T-helper 22 cell (primary cell): ENCODE measurements around the gene IL17RE.
"Not testable (repeated sequence)": the region's sequence is repeated elsewhere in the genome, so short reads cannot be mapped to it uniquely, and the experiment has no call there.

Source experiments
- DNase-seq: peaks from one replicate; pipeline ENCODE4 v3.0.0-alpha.2; 2020; ENCODE audit warnings: low read depth

IL17RE gene, protein sequence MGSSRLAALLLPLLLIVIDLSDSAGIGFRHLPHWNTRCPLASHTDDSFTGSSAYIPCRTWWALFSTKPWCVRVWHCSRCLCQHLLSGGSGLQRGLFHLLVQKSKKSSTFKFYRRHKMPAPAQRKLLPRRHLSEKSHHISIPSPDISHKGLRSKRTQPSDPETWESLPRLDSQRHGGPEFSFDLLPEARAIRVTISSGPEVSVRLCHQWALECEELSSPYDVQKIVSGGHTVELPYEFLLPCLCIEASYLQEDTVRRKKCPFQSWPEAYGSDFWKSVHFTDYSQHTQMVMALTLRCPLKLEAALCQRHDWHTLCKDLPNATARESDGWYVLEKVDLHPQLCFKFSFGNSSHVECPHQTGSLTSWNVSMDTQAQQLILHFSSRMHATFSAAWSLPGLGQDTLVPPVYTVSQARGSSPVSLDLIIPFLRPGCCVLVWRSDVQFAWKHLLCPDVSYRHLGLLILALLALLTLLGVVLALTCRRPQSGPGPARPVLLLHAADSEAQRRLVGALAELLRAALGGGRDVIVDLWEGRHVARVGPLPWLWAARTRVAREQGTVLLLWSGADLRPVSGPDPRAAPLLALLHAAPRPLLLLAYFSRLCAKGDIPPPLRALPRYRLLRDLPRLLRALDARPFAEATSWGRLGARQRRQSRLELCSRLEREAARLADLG

DNA sequence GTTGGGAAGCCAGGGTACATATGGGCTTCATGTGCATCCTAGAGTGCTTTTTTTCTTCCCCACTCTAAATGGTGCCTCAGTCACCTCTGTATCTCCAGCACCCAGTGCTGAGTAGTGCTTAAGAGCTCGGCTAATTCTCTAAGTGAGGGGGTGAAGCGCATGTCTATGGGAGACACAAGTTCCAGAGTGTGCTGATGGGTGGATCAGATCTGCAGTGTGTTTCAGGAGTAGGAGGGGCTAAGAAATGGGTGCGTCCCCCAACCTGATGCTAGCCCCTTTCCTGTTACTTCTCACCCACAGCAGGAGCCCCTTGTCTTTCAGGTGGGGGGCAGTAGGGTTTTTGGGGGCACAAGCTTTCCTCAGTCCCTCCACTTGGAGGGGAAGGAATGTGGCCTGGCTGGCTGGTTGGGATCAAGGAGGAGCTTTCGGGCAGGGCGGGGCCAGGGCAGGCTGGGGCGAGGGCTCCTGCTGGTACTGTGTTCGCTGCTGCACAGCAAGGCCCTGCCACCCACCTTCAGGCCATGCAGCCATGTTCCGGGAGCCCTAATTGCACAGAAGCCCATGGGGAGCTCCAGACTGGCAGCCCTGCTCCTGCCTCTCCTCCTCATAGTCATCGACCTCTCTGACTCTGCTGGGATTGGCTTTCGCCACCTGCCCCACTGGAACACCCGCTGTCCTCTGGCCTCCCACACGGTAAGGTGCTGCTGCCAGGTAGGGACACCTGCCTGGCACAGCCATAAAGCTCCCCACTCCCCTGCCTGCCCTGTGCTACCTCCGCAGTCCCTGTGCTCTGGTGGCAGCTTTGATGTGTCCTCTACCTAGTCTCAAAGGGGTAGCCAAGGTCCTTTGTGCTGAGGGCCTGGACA, at the start of gene IL17RE:
Gene IL17RE, plus strand, starts transcription at position 477 of the 866 bp plus-strand sequence. Its CDS starts 85 bp downstream, at position 562.
- no peak for DNase-seq

DNA sequence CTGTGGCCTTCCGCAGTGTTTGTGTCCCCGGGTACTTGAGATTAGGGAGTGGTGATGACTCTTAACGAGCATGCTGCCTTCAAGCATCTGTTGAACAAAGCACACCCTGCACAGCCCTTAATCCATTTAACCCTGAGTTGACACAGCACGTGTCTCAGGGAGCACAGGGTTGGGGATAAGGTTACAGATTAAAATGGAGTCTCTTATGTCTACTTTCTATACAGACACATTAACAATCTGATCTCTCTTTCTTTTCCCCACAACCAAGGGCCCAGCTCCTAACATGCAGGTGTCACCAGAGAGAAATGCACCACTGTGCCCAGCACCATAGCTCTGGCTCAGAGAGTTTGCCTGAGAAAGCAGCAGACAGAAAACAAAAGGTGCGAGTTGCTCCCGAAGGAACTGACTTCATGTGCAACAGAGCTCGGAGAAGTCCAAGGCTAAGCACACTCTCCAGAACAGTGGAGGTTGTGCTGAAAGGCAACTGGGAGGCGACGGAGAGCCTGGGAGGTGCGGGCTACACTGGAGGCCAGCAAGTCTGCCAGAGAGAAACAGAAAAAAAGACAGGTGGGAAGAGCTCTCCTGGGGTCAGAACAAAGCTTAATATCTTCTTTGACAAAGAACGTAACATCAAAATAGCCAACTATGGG, 48.2 kb upstream of the IL17RE start:
- not testable (repeated sequence) for DNase-seq

DNA sequence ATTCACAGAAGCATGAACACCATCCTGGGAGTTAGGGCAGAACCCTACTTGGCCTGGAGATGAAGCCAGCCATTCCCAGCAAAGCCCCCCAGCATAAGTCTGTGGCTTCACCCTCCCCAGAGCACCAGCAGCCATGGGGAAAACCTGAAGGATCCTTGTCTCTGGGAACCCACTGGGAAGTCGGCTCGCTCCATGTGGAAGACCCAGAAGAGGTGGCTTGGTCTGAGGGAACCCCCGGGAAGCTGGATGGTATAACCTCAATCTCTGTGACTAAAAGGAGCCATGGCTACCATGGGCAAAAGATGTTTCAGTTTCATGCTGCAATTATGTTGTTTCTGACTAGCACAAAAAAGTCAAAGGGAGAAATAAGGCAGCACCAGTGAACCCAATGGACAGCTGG, 47.1 kb upstream of the IL17RE start:
- DNase-seq = no peak

DNA sequence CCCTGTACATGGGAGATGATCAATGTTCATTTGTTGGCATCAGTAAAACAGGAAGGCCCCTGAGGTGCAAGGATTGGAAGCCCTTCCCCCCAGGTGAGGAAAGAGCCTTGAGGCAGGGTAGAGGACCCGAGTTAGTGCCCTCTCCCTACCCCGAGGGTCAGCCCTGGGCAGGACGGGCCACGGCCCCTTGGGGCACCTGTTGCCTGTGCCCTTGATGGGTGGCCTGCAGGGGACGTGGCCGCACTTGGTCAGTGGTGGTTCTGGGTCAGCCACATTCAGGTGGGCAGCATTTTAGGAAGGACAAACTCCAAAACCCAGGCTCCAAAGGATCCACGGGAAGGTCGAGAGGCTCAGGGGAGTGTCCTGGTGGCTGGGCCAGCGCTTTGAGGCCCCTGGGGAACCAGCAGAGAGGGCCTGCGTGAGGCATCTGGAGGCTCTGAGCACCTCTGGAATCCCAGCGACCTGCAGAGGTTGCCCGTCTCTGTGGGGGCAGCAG, 43.1 kb upstream of the IL17RE start:
- DNase-seq = no peak

DNA sequence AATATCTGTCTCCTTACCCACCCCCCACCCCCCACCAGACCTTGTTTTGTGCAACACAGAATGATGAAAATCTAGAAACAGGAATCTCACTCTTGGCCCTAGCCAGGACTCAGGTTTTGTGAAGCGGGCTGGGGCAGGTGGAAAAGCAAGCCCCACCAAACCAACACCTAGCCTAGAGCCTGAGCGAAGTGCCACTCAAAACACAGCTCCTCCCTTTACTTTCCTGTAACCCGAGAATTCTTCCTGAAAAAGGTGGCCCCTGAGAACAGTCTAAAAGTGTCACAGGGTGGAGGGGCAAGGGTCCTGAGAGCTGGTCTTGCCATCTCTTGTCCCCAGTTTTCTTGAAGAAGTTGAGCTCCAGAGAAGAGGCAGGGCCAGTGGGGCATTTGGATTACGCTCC, 41.4 kb upstream of the IL17RE start:
- no peak for DNase-seq

DNA sequence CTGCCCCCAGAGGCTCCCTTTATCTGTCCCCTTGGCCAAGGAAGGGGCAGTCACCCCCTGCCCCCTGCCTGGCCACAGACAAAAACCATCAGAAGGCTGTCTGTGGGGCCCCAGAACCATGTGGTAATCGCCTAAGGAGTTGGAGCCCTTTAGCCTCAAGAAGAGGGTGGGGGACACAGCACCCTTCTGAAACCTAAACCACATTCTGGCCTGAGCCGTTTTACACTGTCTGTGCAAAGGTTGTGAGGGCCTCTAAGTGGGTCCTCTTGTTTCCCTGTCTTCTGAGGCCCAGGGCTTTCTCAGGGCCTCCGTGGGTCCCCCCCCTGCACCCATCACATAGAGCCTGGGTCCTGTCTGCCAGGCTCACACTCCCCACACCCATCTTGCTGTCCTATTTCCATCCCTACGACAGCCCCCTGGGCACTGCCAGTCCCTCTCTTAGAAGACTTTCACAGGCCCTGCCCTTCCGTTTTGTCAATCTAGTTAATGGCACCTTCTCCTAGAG, 41.0 kb upstream of the IL17RE start:
- DNase-seq = no peak

DNA sequence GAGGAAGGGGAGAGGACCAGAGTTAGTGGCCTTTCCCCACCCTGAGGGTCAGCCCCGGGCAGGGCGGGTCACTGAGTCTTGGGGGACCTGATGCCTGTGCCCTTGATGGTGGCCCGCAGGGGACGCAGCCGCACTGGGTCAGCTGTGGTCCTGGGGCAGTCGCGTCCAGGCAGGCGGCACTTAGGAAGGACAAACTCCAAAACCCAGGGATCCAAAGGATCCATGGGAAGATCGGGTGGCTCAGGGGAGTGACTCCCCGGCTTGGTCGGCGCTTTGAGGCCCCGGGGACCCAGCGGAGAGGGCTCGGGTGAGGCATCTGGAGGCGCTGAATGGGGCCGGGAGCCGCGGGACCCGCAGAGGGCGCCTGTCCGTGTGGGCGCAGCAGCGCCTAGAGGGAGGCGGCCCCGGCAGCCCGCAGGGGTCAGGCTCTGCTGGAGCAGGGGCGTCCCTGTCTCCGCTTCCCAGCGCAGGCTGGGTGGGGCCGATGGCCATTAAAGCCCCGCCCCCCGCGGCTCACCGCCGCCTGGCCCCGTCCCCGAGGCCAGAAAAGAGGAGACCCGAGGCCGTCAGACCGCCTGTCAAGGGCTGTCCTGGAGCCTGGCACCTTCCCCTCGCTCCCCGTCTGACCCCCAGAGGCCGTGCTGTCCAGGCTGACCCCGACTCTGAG, 40.1 kb upstream of the IL17RE start:
- DNase-seq = no peak

DNA sequence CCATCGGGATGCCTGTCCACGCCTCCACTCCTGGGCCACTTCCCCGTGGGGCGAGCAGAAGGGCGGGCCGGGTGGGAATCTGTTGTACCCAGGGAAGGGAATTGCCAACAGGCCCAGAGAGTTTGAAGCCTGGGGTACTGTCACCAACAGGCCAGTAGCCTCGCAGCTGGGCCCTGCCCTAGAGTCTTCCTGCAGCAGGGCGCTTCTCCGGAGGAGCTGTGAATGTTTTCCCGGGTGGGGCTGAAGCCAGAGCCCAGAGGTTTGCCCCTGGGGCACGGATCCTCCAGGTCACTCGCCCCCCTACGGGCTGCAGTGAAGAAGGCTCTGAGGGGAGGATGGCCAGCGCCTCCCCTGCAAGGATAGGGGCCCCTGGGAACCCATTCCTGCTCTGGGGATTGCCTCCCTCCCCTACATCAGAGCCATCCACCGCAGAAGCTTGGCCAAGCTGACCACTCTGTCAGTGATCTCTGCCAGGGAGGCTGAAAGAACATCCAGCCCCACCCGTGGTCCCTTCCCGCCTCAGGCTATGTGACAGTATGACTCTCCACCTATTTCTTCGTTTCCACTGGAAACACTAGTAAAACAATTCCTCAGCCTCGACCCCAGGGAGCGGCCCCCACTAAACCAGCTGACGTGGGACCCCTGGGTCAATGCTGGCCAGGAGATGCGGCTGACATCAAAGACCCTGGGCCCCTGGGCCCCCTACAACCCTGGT, 39.4 kb upstream of the IL17RE start:
- DNase-seq = no peak

DNA sequence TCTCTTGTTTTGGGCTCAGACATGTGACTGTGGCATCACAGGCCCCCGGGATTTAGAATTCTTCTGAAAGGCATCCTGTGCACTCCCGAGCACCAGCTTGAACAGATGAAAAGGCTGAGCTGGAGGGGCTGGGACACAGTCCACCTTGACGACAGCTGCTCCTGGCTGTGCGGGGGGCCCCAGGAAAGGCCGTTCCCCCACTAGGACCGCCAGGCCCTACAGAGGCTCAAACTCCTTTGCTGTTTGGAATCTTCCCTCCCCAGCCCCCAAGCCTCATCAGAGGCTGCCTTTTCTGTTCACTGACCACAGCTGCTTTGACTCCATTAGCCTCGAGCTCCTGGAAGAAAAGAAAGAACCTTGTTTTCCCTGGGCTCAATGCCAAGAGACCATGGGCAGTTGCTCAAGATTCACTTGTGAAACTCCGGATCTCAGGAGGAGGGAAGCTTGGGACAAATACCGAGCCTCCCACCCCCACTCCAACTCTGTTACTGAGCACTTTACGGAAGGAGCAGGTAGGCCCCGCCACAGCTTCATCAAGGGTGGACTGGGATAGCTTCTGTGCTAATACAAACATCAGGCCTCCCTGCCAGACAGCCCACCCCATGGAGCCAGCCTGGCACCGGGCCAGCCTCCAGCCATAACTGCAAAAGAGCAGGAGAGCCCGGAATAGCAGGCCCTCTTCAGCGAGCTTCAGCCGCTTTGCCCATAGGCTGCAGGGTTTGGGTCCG, 38.3 kb upstream of the IL17RE start:
- DNase-seq = no peak

DNA sequence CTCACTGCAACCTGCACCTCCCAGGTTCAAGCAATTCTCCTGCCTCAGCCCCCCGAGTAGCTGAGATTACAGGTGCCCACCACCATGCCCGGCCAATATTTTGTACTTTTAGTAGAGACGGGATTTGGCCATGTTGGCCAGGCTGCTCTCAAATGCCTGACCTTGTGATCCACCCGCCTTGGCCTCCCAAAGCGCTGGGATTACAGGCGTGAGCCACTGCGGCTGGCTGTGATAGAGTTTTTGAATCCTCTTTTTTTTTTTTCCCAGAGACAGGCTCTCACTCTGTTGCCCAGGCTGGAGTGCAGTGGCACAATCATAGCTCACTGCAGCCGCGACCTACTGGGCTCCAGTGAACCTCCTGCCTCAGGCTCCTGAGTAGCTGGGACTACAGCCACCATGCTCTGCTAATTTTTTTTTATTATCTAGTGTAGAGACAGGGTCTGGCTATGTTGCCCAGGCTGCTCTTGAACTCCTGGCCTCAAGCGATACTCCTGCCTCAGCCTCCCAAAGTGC, 37.5 kb upstream of the IL17RE start:
- not testable (repeated sequence) for DNase-seq

DNA sequence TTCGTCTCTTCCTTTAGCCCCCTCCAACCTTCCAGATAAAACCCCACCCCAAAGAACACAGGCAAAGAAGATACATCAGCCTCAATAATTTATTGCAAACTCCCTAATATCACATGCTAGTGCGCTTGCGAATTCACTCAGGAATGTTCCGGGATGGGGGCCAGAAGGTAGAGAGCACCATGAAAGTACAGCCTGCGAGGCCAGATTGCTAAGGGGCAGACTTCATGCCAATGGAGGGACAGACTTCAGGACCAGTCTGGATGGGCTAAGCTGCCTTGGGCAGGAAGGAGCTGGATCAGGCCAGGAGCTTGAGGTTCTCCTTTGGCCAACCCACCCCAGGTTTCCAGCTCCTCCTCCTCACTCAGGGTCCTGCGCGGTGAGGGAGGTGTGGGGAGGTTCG, 36.0 kb upstream of the IL17RE start:
- no peak for DNase-seq

DNA sequence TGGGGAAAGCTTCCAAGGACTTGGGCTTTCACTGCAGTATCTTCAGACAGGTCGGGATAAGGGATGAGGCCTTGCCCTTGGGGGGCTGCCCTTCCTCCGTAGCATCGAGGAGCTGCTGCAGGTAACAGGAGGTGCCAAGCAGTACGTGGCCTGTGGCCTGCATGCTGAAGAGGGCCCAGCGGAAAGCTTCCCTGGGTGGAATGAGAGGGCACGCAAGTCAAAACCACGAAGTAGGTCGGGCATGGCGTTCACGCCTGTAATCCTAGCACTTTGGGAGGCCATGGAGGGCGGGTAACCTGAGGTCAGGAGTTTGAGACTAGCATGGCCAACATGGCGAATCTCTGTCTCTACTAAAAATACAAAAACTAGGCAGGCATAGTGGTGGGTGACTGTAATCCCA, 35.5 kb upstream of the IL17RE start:
- DNase-seq = no peak

DNA sequence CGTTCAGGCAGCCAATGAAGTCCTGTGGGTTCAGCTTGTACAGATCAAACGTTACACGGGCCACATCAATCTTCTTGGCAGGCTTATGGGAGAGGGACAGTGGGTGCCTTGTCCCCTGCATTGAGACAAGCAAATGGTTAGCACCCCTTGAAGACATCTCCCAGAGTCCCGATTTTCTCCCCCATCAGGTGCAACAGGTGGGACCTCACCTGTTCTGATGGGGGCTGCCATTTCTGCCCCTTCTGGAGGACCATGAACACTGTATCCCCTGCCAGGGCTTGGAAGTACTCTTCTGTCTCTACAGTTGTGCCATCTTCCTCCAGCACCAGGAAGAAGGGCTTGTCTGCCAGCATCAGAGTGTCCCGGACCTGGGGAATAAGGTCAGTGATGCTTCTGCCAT, 32.7 kb upstream of the IL17RE start:
- DNase-seq = no peak

DNA sequence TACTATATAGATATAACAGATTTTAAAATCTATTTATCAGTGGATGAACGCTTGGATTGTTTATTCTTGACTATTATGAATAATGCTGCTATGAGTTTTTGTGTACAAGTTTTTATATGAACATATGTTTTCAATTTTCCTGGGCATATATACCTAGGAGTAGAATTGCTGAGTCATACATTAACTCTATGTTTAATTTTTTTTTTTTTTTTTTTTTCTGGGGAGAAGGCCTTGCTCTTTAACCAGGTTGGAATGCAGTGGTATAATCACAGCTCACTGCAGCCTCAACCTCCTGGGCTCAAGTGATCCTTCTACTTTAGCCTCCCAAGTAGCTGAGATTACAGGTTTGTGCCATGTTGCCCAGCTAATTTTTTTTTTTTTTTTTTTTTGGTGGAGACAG, 31.7 kb upstream of the IL17RE start:
- no peak for DNase-seq

DNA sequence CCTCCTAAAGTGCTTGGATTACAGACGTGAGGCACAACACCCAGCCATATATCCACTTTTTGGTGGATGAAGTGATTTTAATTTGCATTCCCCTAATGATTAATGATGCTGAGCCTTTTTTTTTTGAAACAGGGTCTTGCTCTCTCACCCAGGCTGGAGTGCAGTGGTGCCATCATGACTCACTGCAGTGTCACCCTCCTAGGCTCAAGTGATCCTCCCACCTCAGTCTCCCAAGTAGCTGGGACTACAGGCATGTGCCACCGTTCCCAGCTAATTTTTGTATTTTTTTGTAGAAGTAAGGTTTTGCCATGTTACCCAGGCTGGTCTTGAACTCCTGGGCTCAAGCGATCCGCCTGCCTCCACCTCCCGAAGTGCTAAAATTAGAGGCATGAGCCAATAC, 30.6 kb upstream of the IL17RE start:
- DNase-seq = not testable (repeated sequence)

DNA sequence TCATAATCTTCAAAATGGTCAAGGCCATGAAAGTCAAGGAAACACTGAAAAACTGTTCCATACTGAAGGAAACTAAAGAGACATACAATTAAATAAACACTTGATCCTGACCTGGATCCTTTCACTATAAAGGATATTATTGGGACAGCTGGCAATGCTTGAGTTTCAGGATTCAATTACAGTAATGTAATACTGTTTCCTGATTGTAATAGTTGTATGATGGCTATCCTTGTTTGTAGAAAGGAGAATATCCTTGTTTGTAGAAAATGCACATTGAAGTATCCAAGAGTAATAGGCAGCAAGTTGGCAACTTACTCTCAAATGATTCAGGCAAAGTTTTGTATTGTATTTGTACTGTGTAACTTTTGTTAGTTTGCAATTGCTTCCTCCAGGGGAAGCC, 27.2 kb upstream of the IL17RE start:
- no peak for DNase-seq

DNA sequence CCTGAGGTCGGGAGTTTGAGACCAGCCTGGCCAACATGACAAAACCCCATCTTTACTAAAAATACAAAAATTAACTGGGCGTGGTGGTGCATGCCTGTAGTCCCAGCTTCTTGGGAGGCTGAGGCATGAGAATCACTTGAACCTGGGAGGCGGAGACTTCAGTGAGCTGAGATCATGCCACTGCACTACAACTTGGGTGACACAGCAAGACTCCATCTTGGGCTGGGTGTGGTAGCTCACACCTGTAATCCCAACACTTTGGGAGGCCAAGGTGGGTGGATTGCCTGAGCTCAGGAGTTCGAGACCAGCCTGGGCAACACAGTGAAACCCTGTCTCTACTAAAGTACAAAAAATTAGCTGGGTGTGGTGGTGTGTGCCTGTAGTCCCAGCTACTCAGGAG, 26.4 kb upstream of the IL17RE start:
- DNase-seq = not testable (repeated sequence)

DNA sequence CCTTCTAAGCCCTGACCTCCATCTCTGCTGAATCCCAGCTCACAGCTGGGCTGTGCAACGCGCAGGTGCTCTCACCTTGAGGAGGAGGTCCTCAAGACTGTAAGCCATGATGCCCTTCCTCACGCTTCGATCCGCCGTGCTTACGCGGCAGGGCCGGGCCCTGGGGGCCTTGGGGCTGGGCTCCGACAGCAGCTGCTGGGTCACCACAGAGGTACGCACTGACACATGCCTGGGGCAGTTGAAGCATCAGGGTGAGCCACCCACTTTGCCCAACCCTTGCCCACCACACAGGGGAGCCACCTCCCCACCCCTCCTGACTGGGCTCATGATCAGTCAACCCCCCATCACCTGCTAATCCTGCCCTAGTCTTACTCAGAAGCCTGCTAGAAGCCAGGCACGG, 25.7 kb upstream of the IL17RE start:
- DNase-seq = no peak

DNA sequence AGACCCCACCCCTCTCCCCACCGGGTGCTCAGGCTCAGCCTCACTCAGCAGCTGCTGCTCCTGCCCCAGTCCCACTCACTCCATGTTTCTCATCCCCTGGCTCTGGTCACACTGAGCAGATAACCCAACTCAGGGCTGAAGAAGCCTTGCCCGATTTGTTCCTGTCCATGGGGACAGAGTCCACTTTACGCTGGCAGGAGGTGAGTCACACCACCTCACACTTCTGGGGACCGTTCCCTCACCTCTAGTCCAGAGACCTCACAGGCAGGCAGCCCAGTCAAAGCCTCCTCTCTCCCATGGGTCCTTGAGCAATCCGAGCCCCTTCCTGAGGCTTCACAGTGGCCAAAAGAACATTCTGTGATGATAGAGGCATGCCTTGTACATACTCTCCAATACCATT, 23.9 kb upstream of the IL17RE start:
- no peak for DNase-seq
